IMR-90 (cell line): ENCODE results near the gene EHBP1. TPM values are rescaled to one million over a fixed set of nuclear protein-coding genes. Genes with fewer than 3 reads are reported as not detected.

Experiments used
- ATAC-seq: fragments of 200-7000 bp; cut with Tn5 transposase; 2 replicates; pipeline ENCODE4 v1.9.1; 2020; ENCODE audit warnings: low read depth, mild to moderate bottlenecking, moderate library complexity
- BruUV-seq: library from RNA; stranded (reverse); fragments of 400-500 nt; replicated peaks from 2 replicates; lab custom pipeline; 2021; lab: Mats Ljungman, UMichigan
- CTCF ChIA-PET: fragments of 300-600 bp; formaldehyde crosslinking; extraction: SDS; loops from one replicate; lab custom pipeline; 2021; ENCODE audit warnings: antibody characterized with exemption; lab: Yijun Ruan, JAX
- POLR2A ChIA-PET: fragments of 300-600 bp; sonication (Branson Sonifier 250); formaldehyde crosslinking; loops from one replicate; lab custom pipeline; 2022; ENCODE audit warnings: antibody characterized with exemption; ENCODE audit not compliant: unreplicated experiment; lab: Charles Lee
- DNase-seq: peaks from one replicate; pipeline ENCODE4 v3.0.0; 2013
- H2AFZ ChIP-seq: replicated peaks from 2 replicates; pipeline ENCODE3; 2013; ENCODE audit warnings: low read length, mild to moderate bottlenecking; ENCODE audit not compliant: poor library complexity
- H2AK5ac ChIP-seq: 2 replicates; pipeline ENCODE4 v1.6.1; 2013; ENCODE audit warnings: low read depth, low read length, inconsistent platforms
- H2AK9ac ChIP-seq: replicated peaks from 2 replicates; pipeline ENCODE3; 2013; ENCODE audit warnings: mild to moderate bottlenecking, low read depth, low read length, moderate library complexity; ENCODE audit not compliant: poor library complexity
- H2BK120ac ChIP-seq: 2 replicates; pipeline ENCODE4 v1.6.1; 2013; ENCODE audit warnings: low read depth, low read length, inconsistent platforms
- H2BK15ac ChIP-seq: 3 replicates; pipeline ENCODE4 v1.6.1; 2013; ENCODE audit warnings: low read depth, low read length, inconsistent platforms
- H2BK20ac ChIP-seq: 2 replicates; pipeline ENCODE4 v1.6.1; 2013; ENCODE audit warnings: low read depth, mild to moderate bottlenecking, inconsistent platforms, low read length, moderate library complexity
- H2BK5ac ChIP-seq: 2 replicates; pipeline ENCODE4 v1.6.1; 2013; ENCODE audit warnings: mild to moderate bottlenecking, low read depth, low read length, inconsistent platforms; ENCODE audit not compliant: poor library complexity, severe bottlenecking
- H3K14ac ChIP-seq: replicated peaks from 2 replicates; pipeline ENCODE4 v1.6.1; 2013; ENCODE audit warnings: low read depth, low read length, inconsistent platforms
- H3K18ac ChIP-seq: 2 replicates; pipeline ENCODE4 v1.6.1; 2013; ENCODE audit warnings: low read depth, low read length, control low read depth
- H3K23ac ChIP-seq: 2 replicates; pipeline ENCODE4 v1.6.1; 2013; ENCODE audit warnings: low read depth, low read length, inconsistent platforms
- H3K27ac ChIP-seq: 2 replicates; pipeline ENCODE4 v1.5.1; 2013; ENCODE audit warnings: mild to moderate bottlenecking, control low read depth, low read length; ENCODE audit not compliant: insufficient read depth
- H3K27me3 ChIP-seq: 2 replicates; pipeline ENCODE4 v1.6.1; 2013; ENCODE audit warnings: low read length; ENCODE audit not compliant: control insufficient read depth, insufficient read depth
- H3K36me3 ChIP-seq: 2 replicates; pipeline ENCODE4 v1.6.1; 2013; ENCODE audit warnings: low read length, mixed read lengths; ENCODE audit not compliant: control insufficient read depth, insufficient read depth
- H3K4ac ChIP-seq: 2 replicates; pipeline ENCODE4 v1.6.1; 2013; ENCODE audit warnings: low read depth, low read length, inconsistent platforms
- H3K4me1 ChIP-seq: 2 replicates; pipeline ENCODE4 v1.6.1; 2013; ENCODE audit warnings: low read length, mixed read lengths; ENCODE audit not compliant: control insufficient read depth, insufficient read depth
- H3K4me2 ChIP-seq: 2 replicates; pipeline ENCODE4 v1.6.1; 2013; ENCODE audit warnings: low read depth, mild to moderate bottlenecking, control low read depth, low read length, moderate library complexity
- H3K4me3 ChIP-seq: 2 replicates; pipeline ENCODE4 v1.5.1; 2013; ENCODE audit warnings: low read depth, mild to moderate bottlenecking, control low read depth, low read length, moderate library complexity; ENCODE audit not compliant: insufficient read depth
- H3K56ac ChIP-seq: 2 replicates; pipeline ENCODE4 v1.6.1; 2013; ENCODE audit warnings: low read length, inconsistent platforms; ENCODE audit not compliant: insufficient read depth; ENCODE audit errors: extremely low read depth
- H3K79me1 ChIP-seq, 2 experiments: 2 replicates each; pipeline ENCODE4 v1.6.1; 2013; ENCODE audit warnings: low read length in 2 of 2, inconsistent platforms in 1 of 2, low read depth in 1 of 2
- H3K9ac ChIP-seq: 2 replicates; pipeline ENCODE4 v1.6.1; 2013; ENCODE audit warnings: low read depth, low read length, control low read depth
- H3K9me1 ChIP-seq: 2 replicates; pipeline ENCODE4 v1.6.1; 2013; ENCODE audit warnings: low read length, inconsistent platforms; ENCODE audit not compliant: insufficient read depth
- H3K9me3 ChIP-seq: 2 replicates; pipeline ENCODE4 v1.6.1; 2013; ENCODE audit warnings: low read length; ENCODE audit not compliant: control insufficient read depth, insufficient read depth
- H4K20me1 ChIP-seq: 2 replicates; pipeline ENCODE4 v1.6.1; 2013; ENCODE audit warnings: low read length, inconsistent platforms; ENCODE audit not compliant: insufficient read depth
- H4K5ac ChIP-seq: 2 replicates; pipeline ENCODE4 v1.6.1; 2013; ENCODE audit warnings: mild to moderate bottlenecking, low read depth, low read length, control low read depth
- H4K8ac ChIP-seq, 2 experiments: 2 replicates each; pipeline ENCODE4 v1.6.1; 2013; ENCODE audit warnings: low read depth in 2 of 2, low read length in 2 of 2, control low read depth in 1 of 2, inconsistent platforms in 1 of 2
- H4K91ac ChIP-seq: 2 replicates; pipeline ENCODE4 v1.6.1; 2013; ENCODE audit warnings: low read depth, low read length, inconsistent platforms; ENCODE audit not compliant: insufficient read depth
- MAFK ChIP-seq: IDR thresholded peaks from 2 replicates; pipeline ENCODE4 v1.6.1; 2012; ENCODE audit warnings: low read depth, low read length, improper control_type of control experiment
- RFX5 ChIP-seq: IDR thresholded peaks from 2 replicates; pipeline ENCODE4 v1.8.0; 2012; ENCODE audit warnings: low read depth, mild to moderate bottlenecking, low read length, moderate library complexity
- WGBS, 2 experiments: methylation state at CpG; one replicate each; pipeline versions ENCODE4 v1.1.5 to v1.1.7; 2013; ENCODE audit warnings: missing lambda C conversion rate in 2 of 2; ENCODE audit not compliant: insufficient read length in 1 of 2; ENCODE audit errors: extremely low coverage in 2 of 2; 5-methylcytosine and 5-hydroxymethylcytosine counted together
- dilution Hi-C: fragments of 300-500 bp; cut with HindIII; formaldehyde crosslinking; loops from one replicate; pipeline ENCODE4 v1.14.3; 2018; ENCODE audit warnings: low sequenced_read_pairs; ENCODE audit not compliant: unreplicated experiment
- in situ Hi-C: fragments of 300-500 bp; cut with MboI; formaldehyde crosslinking; loops from 3 replicates; pipeline ENCODE4 v1.14.3; 2019; ENCODE audit warnings: low sequenced_read_pairs, inconsistent platforms, mixed read lengths
- intact Hi-C: fragments of 100-400 bp; cut with micrococcal nuclease; formaldehyde crosslinking; loops from 2 replicates; pipeline ENCODE4 v1.10.0; 2022
- polyA plus RNA-seq, 3 experiments: library from polyadenylated mRNA; depleted of rRNA; stranded (reverse); fragments of >200 nt; gene quantifications; 2 replicates each; pipeline ENCODE4 v1.2.3, GENCODE V29; 2012; ENCODE audit warnings: low replicate concordance in 1 of 3
- total RNA-seq: library from RNA; depleted of rRNA; stranded (reverse); fragments of >200 nt; gene quantifications from 2 replicates; pipeline ENCODE4 v1.2.3, GENCODE V29; 2012

The EHBP1 gene
- total and polyA plus RNA-seq, 2 of the 4 experiments (the other 2 are of a cell fraction), result 28.3 to 44.4 TPM

GRCh38 chr2:63092857-63093256 lies 387.3 kb downstream of the EHBP1 start:
- in situ Hi-C loops, result no loop called here
- WGBS, 2 experiments, result no CpG with 5 or more reads among the region's 1 CpG
- Histone ChIP-seq H4K20me1 (no peaks in the 10 kb centered on the region), H3K18ac (no peak overlapping the region), H2AK9ac (no peak overlapping the region), H2AFZ (no peak overlapping the region), H3K4me3 (no peak overlapping the region), H3K4me2 (no peak overlapping the region), H3K23ac (no peak overlapping the region), H4K5ac (no peak overlapping the region), H3K79me1 (no peaks in the 10 kb centered on the region), H3K4ac (no peak overlapping the region), H2BK15ac (no peak overlapping the region), H3K9ac (no peak overlapping the region), H4K8ac (no peak overlapping the region), H4K91ac (no peak overlapping the region), H3K27ac (no peak overlapping the region), H2BK20ac (no peak overlapping the region), H3K9me3 (no peaks in the 10 kb centered on the region), H3K56ac (no peak overlapping the region), H3K27me3 (0 out of 2 replicates have a peak, but pooled peaks cover 1% of the 10 kb centered on the region), H3K36me3 (no peaks in the 10 kb centered on the region), H2BK120ac (no peak overlapping the region), H2AK5ac (no peak overlapping the region), H2BK5ac (no peak overlapping the region), H3K9me1 (no peaks in the 10 kb centered on the region), H3K14ac (no peak overlapping the region), H3K4me1 (no peaks in the 10 kb centered on the region)
- ChIA-PET POLR2A (no interaction called here), CTCF (interaction anchor here (1.0 kb wide), 1 partner anchor 11 kb away, joined by 3 read pairs; no protein-coding TSS in a partner anchor)
- peak; percentile 26; the same call in 1 of the 2 replicates for TF ChIP-seq MAFK
- TF ChIP-seq RFX5, result no peak
- no TSS peak for BruUV-seq
- DNase-seq (no peak), ATAC-seq (no peak)
- intact Hi-C loops, result no loop called here
- dilution Hi-C loops, result no loop called here
